HG03354 (cell line): ENCODE results near the gene PDZD2.

Experiments
- ATAC-seq: cut with Tn5 transposase; IDR thresholded peaks from one replicate; pipeline ENCODE4 v1.9.1; 2021; ENCODE audit warnings: mild to moderate bottlenecking; ENCODE audit not compliant: unreplicated experiment, poor library complexity, severe bottlenecking

PDZD2 gene

GRCh38 chr5:31983851-31984250 is 344.9 kb downstream of the PDZD2 start:
- ATAC-seq = no peak

- ATAC-seq = no peak
These were observed 345.8 kb downstream of the PDZD2 start for GRCh38 chr5:31984691-31985090.

GRCh38 chr5:31986101-31986500 is 347.2 kb downstream of the PDZD2 start:
- ATAC-seq = no peak

GRCh38 chr5:31987985-31988710 is 349.2 kb downstream of the PDZD2 start:
- no peak for ATAC-seq

GRCh38 chr5:31990081-31990650 is 351.2 kb downstream of the PDZD2 start:
- ATAC-seq = no peak

GRCh38 chr5:31990701-31991110 is 351.8 kb downstream of the PDZD2 start:
- ATAC-seq = no peak

GRCh38 chr5:31992377-31992776 is 353.4 kb downstream of the PDZD2 start:
- no peak for ATAC-seq

GRCh38 chr5:31993165-31993961 is 354.4 kb downstream of the PDZD2 start:
- peak; percentile 45 for ATAC-seq

- peak; percentile 85 for ATAC-seq
These were observed 356.1 kb downstream of the PDZD2 start for GRCh38 chr5:31995006-31995405.

- ATAC-seq = no peak
These were observed 356.8 kb downstream of the PDZD2 start for GRCh38 chr5:31995714-31996113.

GRCh38 chr5:31996909-31997308 is 358.0 kb downstream of the PDZD2 start:
- ATAC-seq = no peak

GRCh38 chr5:31999470-31999869 is 360.5 kb downstream of the PDZD2 start:
- ATAC-seq = no peak

- ATAC-seq = no peak
These were observed 361.8 kb downstream of the PDZD2 start for GRCh38 chr5:32000731-32001130.

- no peak for ATAC-seq
These were observed 362.4 kb downstream of the PDZD2 start for GRCh38 chr5:32001284-32001683.

- no peak for ATAC-seq
These were observed 362.8 kb downstream of the PDZD2 start for GRCh38 chr5:32001707-32002106.

- no peak for ATAC-seq
These were observed 363.8 kb downstream of the PDZD2 start for GRCh38 chr5:32002755-32003154.

GRCh38 chr5:32003981-32004380 is 365.1 kb downstream of the PDZD2 start:
- ATAC-seq = no peak

- ATAC-seq = peak; percentile 93
These were observed 365.5 kb downstream of the PDZD2 start for GRCh38 chr5:32004404-32004803.

GRCh38 chr5:32008746-32009145 is 369.8 kb downstream of the PDZD2 start:
- ATAC-seq = no peak

GRCh38 chr5:32013658-32014057 is 374.7 kb downstream of the PDZD2 start:
- no peak for ATAC-seq
